Stimulated activated CD4-positive, alpha-beta T cell treated with anti-CD3 and anti-CD28 coated beads, Interleukin-1b, Interleukin-23, amount 100 ng/mL, for 4 hours (primary cell): ENCODE results near the gene ACACA.
"Not testable (repeated sequence)": the region's sequence is repeated elsewhere in the genome, so short reads cannot be mapped to it uniquely, and the experiment has no call there.

Experiments
- DNase-seq, 2 donors: peaks; one replicate each; pipeline ENCODE4 v3.0.0-alpha.2; 2020; ENCODE audit warnings: low read depth in 2 of 2

The ACACA gene

DNA sequence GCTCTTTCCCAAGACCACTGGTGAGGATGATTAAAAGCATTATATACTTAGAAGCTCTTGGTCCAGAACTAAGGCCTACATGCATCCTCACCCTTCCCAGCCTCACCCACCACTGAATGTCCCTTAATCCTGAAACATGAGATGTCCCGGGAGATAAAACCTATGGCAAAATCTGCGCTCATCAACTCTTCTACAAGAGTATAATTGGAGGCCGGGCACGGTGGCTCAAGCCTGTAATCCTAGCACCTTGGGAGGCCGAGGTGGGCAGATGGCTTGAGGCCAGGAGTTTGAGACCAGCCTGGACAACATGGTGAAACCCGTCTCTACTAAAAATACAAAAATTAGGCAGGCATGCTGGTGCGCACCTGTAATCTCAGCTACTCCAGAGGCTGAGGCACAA lies 13.3 kb downstream of the ACACA start:
- no peak for DNase-seq

DNA sequence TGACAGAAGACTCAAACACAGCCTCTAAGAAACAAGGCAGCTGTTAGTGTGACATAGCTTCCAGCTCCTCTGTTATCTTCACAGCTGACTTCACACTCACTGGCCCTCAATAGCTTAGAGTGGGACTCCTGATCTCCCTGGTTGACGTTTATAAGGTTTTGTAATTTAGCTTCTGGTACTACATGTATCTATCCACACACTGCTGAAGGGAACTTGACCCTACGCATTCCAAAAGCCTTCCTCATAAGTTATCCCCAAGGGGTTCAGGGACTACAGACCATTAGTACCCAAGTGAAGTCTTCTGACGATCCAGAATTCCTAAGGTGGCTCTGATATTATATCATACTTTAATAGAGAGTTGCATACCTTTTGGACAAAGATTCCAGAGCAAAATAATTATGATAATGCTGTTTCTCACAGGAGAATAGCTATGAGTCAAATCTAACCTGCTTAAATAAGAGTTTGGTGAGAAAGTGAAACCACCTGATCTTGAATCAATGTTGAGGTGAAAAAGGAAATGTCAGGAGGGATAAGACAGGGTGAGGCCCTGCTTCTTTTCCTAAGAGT lies 14.5 kb downstream of the ACACA start:
- no peak for DNase-seq

GRCh38 chr17:37391146-37391545 lies 15.5 kb downstream of the ACACA start:
- DNase-seq = no peak

- DNase-seq = no peak
Observed at GRCh38 chr17:37389160-37389559, 17.5 kb downstream of the ACACA start.

GRCh38 chr17:37388266-37388665 lies 18.4 kb downstream of the ACACA start:
- no peak for DNase-seq

DNA sequence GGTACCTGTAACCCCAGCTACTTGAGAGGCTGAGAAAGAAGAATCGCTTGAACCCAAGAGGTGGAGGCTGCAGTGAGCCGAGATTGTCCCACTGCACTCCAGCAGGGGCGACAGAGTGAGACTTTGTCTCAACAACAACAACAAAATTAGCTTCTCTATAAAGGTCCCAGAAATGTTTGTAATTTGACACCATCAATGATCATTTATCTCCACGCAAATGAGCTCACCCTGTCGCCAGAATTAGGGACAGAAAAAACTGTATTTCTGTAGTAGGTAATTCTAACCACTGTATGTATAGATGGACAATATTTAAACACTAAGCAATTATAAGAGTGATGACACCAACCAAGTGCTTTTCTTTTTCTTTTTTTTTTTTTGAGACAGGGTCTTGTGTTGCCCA lies 20.2 kb downstream of the ACACA start:
- DNase-seq = no peak

DNA sequence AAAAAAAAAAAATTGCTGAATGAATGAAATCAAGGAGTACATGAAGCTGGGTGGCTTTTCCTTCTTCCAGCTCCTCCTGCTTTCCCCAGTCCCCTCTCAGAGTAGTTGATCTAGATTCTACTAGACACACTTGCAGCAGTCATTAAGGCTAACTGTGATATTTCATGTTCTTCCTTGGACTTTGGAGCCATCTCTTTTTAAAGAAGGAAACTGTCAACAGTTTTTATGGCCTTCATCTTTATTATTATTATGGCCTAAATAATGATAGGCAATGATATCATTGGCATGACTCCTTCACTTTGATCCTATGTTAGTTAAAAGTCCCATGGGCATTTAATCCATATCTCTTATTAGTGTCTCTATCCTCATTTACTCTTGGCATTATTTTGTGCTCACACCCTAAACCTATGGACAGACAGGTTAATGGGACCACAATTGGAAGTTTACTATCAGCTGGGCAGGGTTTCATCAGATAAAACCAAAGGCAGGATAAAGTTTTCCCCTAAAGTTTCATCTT lies 21.1 kb downstream of the ACACA start:
- DNase-seq = no peak

- DNase-seq = no peak
Observed at GRCh38 chr17:37384560-37385149, 22.0 kb downstream of the ACACA start.

DNA sequence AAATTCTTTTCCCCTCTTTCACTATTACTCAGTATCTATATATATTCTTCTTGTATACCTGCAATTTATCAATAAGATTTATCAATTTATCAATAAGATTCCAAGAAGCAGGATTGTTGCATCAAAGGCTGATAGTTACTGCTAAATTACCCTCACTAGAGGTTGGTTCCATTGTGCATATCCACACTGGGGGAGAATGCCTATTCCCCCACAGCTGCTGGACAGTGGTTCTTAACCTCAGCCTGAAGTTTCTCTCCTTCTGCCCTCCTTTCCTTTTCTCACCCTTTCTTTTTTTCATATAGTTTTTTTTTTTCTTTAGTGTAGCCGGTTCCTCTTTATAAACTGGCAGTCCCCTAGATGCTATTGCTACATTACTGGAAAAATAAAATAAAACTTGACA lies 24.6 kb downstream of the ACACA start:
- DNase-seq = no peak

- DNase-seq = no peak
Observed at GRCh38 chr17:37375706-37376105, 30.9 kb downstream of the ACACA start, which contains the start of gene C17orf78. C17orf78 (plus strand) TSS chr17:37375985; CDS start chr17:37376093, 108 bp downstream.

DNA sequence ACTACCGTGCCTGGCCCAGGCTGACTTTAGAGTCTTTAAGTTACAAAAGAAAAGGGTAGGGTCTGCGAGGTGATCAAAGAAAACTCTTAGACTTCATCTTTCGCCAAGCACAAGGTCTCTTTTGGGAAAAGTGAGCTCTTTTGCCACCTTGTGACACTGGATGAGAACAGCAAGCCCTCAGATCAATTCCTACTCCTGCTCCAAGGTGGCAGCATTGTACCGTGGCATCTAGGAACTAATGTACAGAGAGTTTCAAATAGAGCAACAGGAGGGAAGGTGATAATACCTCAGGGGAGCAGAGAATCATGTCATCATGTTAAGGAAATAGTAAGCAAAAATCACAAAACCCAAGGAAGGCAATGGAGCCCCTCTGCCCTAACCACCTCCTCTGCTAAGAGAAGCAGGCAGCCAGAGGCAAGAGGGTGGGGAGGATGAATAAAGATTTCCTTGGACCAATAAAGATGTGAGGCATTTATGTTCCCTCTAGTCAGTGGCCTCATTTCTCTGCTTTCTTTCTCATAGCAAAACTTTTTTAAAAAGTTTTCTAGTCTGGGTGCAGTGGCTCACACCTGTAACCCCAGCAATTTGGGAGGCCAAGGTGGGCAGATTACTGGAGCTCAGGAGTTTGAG lies 33.0 kb downstream of the ACACA start:
- peak; percentile 22 to 38 for DNase-seq

DNA sequence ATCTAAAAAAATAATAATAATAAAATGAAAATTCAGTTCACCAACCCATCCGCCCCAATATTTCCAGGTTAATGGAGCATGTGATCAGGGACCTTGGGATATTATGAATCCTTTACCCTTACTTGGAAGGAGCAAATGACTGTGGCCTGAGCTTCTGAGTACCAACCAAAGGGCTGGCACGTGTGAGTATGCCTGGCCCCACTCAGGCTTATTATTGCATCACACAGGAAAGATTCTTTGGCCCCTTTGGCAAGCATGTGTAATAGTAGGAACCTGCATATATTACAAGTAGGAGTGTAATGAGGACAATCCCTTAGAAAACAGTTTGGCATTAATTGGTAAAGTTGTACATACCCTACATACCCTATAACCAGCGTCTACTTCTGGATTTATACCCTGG lies 38.1 kb downstream of the ACACA start:
- DNase-seq = no peak

GRCh38 chr17:37365589-37365988 lies 41.0 kb downstream of the ACACA start:
- no peak for DNase-seq

DNA sequence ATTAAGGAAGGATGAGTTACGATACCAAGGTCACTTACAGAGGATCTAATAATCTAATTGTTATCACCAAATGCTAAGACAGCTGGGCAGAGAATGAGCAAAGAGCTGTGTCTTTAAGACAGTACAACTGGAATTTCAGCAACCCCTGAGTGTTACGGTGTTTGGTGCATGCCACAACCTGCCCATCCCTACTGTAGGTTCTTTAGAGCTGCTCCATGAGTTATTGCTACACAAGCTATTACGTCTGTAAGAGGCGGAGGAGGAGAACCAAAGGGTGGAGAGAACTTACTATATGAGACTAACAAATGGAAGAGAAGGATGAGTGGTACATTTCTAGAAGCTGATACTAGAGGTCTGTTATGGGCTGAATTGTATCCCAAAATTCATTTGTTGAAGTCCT lies 45.1 kb downstream of the ACACA start:
- DNase-seq = no peak

- no peak for DNase-seq
Observed at GRCh38 chr17:37360632-37361031, 46.0 kb downstream of the ACACA start.

GRCh38 chr17:37359682-37360188 lies 46.9 kb downstream of the ACACA start:
- no peak for DNase-seq

GRCh38 chr17:37358830-37359681 lies 47.6 kb downstream of the ACACA start:
- DNase-seq = peak; percentile 70 to 88

DNA sequence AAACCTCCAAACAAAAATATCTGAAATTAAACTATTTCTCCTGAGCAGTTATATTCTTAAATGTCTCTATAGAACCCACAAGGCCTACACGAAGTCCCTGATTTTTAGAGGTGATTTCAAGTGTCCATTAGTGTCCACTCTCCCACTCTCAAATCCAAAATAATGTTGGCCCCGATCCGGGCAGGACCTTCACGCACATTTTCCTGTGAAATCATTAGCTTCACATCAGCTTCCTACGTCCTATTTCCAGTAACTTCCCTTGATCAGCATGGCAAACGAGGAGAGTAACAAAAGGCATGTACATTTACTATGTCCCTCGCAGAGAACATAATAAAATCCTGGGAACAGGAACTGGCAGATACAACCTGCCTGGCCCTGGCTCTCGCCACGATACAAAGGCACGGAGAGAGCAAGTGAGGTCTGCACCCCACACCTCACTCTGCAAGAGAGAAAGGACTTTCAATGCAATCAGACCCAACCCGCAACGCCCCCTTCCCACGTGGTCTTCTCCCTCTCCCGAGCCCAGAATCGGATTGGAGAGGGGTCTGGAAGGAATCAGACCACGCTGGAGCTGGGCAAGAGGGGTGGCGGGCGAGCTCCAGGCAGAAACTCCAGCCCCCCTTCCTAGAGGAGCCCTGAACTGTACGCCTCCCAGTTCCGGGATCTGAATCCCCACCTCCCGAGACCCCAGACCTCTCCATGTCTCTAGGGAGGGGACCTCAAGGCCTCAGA lies 48.4 kb downstream of the ACACA start:
- peak; percentile 3 to 22 for DNase-seq

DNA sequence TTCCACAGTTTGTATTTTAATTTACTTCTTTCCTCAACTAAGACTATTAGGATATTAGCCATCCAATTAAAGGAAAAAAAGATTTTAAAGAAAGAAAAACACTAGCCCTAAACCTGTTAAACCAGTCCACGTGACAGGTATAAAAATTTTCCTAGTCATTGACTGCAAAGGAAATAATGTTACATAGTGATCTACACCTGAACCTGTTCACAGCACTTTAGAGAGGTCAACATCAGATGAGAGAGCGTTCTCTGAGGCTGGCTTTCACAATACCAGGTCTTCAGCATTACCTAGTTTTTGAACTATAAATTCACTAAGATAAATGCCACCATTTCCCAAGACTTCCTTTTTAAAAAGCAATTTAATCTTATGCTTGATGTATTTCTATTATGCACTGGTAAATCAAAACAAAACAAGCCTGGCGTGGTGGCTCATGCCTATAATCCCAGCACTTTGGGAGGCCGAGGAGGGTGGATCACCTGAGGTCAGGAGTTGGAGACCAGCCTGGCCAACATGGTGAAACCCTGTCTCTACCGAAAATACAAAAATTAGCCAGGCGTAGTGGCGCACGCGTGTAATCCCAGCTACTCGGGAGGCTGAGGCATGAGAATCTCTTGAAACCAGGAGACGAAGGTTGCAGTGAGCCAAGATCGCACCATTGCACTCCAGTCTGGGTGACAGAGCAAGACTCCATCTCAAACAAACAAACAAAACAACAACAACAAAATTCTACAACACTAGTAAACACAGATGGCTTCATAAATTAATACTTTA lies 49.7 kb downstream of the ACACA start:
- not testable (repeated sequence) for DNase-seq

- DNase-seq = not testable (repeated sequence)
Observed at GRCh38 chr17:37346863-37347402, 59.7 kb downstream of the ACACA start.
